ENCODE data around the gene FAM83G. TPM values are rescaled to one million over a fixed set of nuclear protein-coding genes. Genes with fewer than 3 reads are reported as not detected.

The FAM83G gene
- total RNA-seq, 1 experiment from 2014 or later: 38.7 TPM

GRCh38 chr17:18928628-18929125, 75.9 kb downstream of the FAM83G start:
- H4K5ac ChIP-seq (ENCODE audit: insufficient read length, low read depth, low read length): no peak overlapping the region
- DNase-seq: no peak
- H3K9ac ChIP-seq (ENCODE audit: extremely low read depth, insufficient read length, low read length): no peak overlapping the region
- no peak overlapping the region for H4K8ac ChIP-seq (replicated peaks; ENCODE audit: insufficient read length, low read depth, low read length)
- Mint-ChIP-seq H3K36me3 (ENCODE audit: insufficient read depth in 1 of 3, low read depth in 3 of 3) (peaks cover 25 to 49% (median 39%) of the 10 kb centered on the region in 3 experiments; a peak in 6 of 7 replicates), H3K4me1 (peaks cover 4 to 9% of the 10 kb centered on the region in 2 experiments), H3K27ac (no peak overlapping the region), H3K4me3 (no peak overlapping the region), H3K9me3 (no peaks in the 10 kb centered on the region), H3K27me3 (ENCODE audit: low read depth) (peaks cover 1% of the 10 kb centered on the region; the same call in 1 of the 2 replicates)
- H3K4me1 ChIP-seq (ENCODE audit: insufficient read depth, low read length): no peaks in the 10 kb centered on the region; the same call in 1 of the 2 replicates
- no peaks in the 10 kb centered on the region for H3K9me3 ChIP-seq (ENCODE audit: control insufficient read depth, low read depth, low read length)
- no peaks in the 10 kb centered on the region for H3K27me3 ChIP-seq (ENCODE audit: insufficient read depth, low read length)
- no peak overlapping the region for H2BK12ac ChIP-seq (ENCODE audit: insufficient read length, low read depth, low read length)
- H3K18ac ChIP-seq (ENCODE audit: insufficient read length, low read depth, low read length): no peak overlapping the region
- H3K79me1 ChIP-seq (ENCODE audit: insufficient read depth, low read depth, low read length, poor library complexity, severe bottlenecking): no peaks in the 10 kb centered on the region
- H3K4ac ChIP-seq (ENCODE audit: low read depth, low read length): no peak overlapping the region
- H3K23ac ChIP-seq (ENCODE audit: insufficient read length, low read depth, low read length): no peak overlapping the region
- H3T11ph ChIP-seq (ENCODE audit: low read length): no peak overlapping the region
- no peak overlapping the region for H3K4me2 ChIP-seq (ENCODE audit: insufficient read depth, insufficient read length, low read length)
- no peak; the same call in 2 of the 3 replicates for TF ChIP-seq CTCF (conservative IDR thresholded peaks at IDR 0.05)
- H3K56ac ChIP-seq (ENCODE audit: insufficient read length, low read depth, low read length): no peak overlapping the region
- H2AK5ac ChIP-seq (ENCODE audit: insufficient read length, low read length): no peak overlapping the region
- WGBS (ENCODE audit: extremely low coverage, insufficient read length, low lambda C conversion rate): no CpG with 5 or more reads among the region's 9 CpGs
- H3K14ac ChIP-seq (ENCODE audit: insufficient read depth, low read length): no peak overlapping the region
- H4K91ac ChIP-seq (ENCODE audit: insufficient read length, low read depth, low read length): no peak overlapping the region
- no peak overlapping the region for H2BK120ac ChIP-seq (ENCODE audit: low read depth, low read length, poor library complexity, severe bottlenecking)
- no peak overlapping the region for H3K27ac ChIP-seq (ENCODE audit: insufficient read length, low read depth, low read length)
- no peak overlapping the region for H2AFZ ChIP-seq (ENCODE audit: low read length)
- no peak overlapping the region for H2BK20ac ChIP-seq (ENCODE audit: low read depth, low read length, poor library complexity, severe bottlenecking)
- H3K79me2 ChIP-seq (ENCODE audit: insufficient read depth, low read length): no peaks in the 10 kb centered on the region; the same call in 1 of the 2 replicates
- no peak overlapping the region for H2BK5ac ChIP-seq (ENCODE audit: insufficient read length, low read length)
- H2BK15ac ChIP-seq (ENCODE audit: low read depth, low read length): no peak overlapping the region
- H4K20me1 ChIP-seq (ENCODE audit: control insufficient read depth, insufficient read depth, insufficient read length): no peaks in the 10 kb centered on the region
- H3K23me2 ChIP-seq (ENCODE audit: insufficient read length, low read depth, low read length, poor library complexity, severe bottlenecking): no peaks in the 10 kb centered on the region
